Peyer's patch (tissue), 4 donors: Measurements from ENCODE around the gene ZFAND2A.

ENCODE experiments used
- CTCF ChIP-seq, 6 experiments: fragments of 450-650 bp in 4 of 6; fragments of 200-600 bp in 2 of 6; sonication (generic) in 1 of 6; IDR thresholded peaks; one replicate each; pipeline ENCODE4 v1.5.1; 2017 to 2019; ENCODE audit warnings: antibody characterized with exemption in 6 of 6, mild to moderate bottlenecking in 3 of 6, moderate library complexity in 1 of 6
- POLR2A ChIP-seq, 2 donors: fragments of 450-650 bp; IDR thresholded peaks; one replicate each; pipeline ENCODE4 v1.5.1; 2017; ENCODE audit warnings: antibody characterized with exemption in 2 of 2, mild to moderate bottlenecking in 2 of 2, moderate library complexity in 2 of 2

DNA sequence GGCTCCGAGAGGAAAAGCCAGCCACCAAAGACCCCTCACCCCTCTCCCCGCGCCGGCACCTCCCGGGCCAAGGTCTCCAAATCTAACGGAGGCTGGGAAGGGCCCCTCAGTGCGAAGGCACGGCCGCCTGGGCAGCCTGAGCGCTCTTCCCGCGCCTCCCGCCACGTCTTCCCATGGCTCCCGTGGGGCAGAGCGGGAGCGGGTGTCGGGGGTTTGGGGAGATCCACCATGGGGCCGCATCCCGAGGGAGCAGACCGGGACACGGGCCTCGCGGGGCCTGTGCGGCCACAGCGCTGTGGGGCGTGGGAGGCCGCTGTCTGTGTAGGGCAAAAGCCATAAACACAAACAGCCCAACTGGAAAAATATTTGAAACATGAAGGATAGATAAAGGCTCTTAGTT is 49.6 kb downstream of the ZFAND2A start:
- TF ChIP-seq CTCF (IDR thresholded peaks at IDR 0.05) (no peak), POLR2A (IDR thresholded peaks at IDR 0.05) (no peak)
